RWPE2 (cell line): ENCODE measurements around the gene PPP2R1A.

Source experiments
- ATAC-seq: fragments of 200-7000 bp; cut with Tn5 transposase; 3 replicates; pipeline ENCODE4 v1.9.1; 2021; ENCODE audit warnings: low read depth
- DNase-seq: peaks from one replicate; pipeline ENCODE4 v3.0.0-alpha.2; 2020; ENCODE audit warnings: low spot score
- H3K27ac ChIP-seq: fragments of 450-650 bp; 2 replicates; pipeline ENCODE4 v1.5.1; 2017; ENCODE audit warnings: mild to moderate bottlenecking; ENCODE audit not compliant: poor library complexity, severe bottlenecking
- H3K27me3 ChIP-seq: fragments of 250-450 bp; sonication (Bioruptor Pico); 2 replicates; pipeline ENCODE4 v1.5.1; 2021; ENCODE audit warnings: mild to moderate bottlenecking, moderate library complexity; ENCODE audit not compliant: insufficient read depth, poor library complexity, severe bottlenecking
- H3K36me3 ChIP-seq: fragments of 250-450 bp; sonication (Bioruptor Pico); 2 replicates; pipeline ENCODE4 v1.5.1; 2020; ENCODE audit warnings: low read depth, mild to moderate bottlenecking, moderate library complexity
- H3K4me1 ChIP-seq: fragments of 250-450 bp; sonication (Bioruptor Pico); 2 replicates; pipeline ENCODE4 v1.5.1; 2021; ENCODE audit warnings: mild to moderate bottlenecking, moderate library complexity; ENCODE audit not compliant: insufficient read depth, poor library complexity, severe bottlenecking
- H3K4me3 ChIP-seq: fragments of 250-450 bp; sonication (Bioruptor Pico); 2 replicates; pipeline ENCODE4 v1.5.1; 2021; ENCODE audit warnings: mild to moderate bottlenecking, moderate library complexity; ENCODE audit not compliant: severe bottlenecking
- H3K9me3 ChIP-seq: fragments of 250-450 bp; sonication (Bioruptor Pico); 2 replicates; pipeline ENCODE4 v1.5.1; 2021; ENCODE audit warnings: mild to moderate bottlenecking, moderate library complexity; ENCODE audit not compliant: severe bottlenecking
- CTCF ChIP-seq: fragments of 450-650 bp; IDR thresholded peaks from one replicate; pipeline ENCODE4 v1.5.1; 2017; ENCODE audit warnings: mild to moderate bottlenecking, moderate library complexity; ENCODE audit not compliant: poor library complexity, severe bottlenecking

The PPP2R1A gene

GRCh38 chr19:52155596-52156359, 34.1 kb upstream of the PPP2R1A start:
- H3K27me3 ChIP-seq, result no peaks in the 10 kb centered on the region
- no peak for ATAC-seq
- no peak for TF ChIP-seq CTCF
- no peaks in the 10 kb centered on the region for H3K4me1 ChIP-seq
- peaks cover 38% of the 10 kb centered on the region for H3K9me3 ChIP-seq
- DNase-seq, result no peak
- H3K27ac ChIP-seq, result no peak overlapping the region
- H3K4me3 ChIP-seq, result no peak overlapping the region
- peaks cover 22% of the 10 kb centered on the region for H3K36me3 ChIP-seq

GRCh38 chr19:52170304-52170703, 19.5 kb upstream of the PPP2R1A start:
- peak; percentile 44 for ATAC-seq
- peak overlapping the region; percentile 55 for H3K27ac ChIP-seq
- TF ChIP-seq CTCF, result no peak
- H3K9me3 ChIP-seq, result no peaks in the 10 kb centered on the region
- DNase-seq, result no peak
- H3K4me1 ChIP-seq, result no peaks in the 10 kb centered on the region
- peaks cover 35% of the 10 kb centered on the region for H3K36me3 ChIP-seq
- H3K27me3 ChIP-seq, result no peaks in the 10 kb centered on the region
- peak overlapping the region; percentile 75 for H3K4me3 ChIP-seq

GRCh38 chr19:52170863-52171320, 19.0 kb upstream of the PPP2R1A start:
- ATAC-seq (peak; percentile 37), DNase-seq (no peak)
- H3K27ac ChIP-seq, result peak overlapping the region; percentile 55
- H3K9me3 ChIP-seq, result no peaks in the 10 kb centered on the region
- no peaks in the 10 kb centered on the region for H3K4me1 ChIP-seq
- no peaks in the 10 kb centered on the region for H3K27me3 ChIP-seq
- H3K4me3 ChIP-seq, result peak overlapping the region; percentile 75
- H3K36me3 ChIP-seq, result peaks cover 29% of the 10 kb centered on the region
- no peak for TF ChIP-seq CTCF

- H3K27ac ChIP-seq, result peak within 1 kb of the TSS; percentile 55
- H3K4me1 ChIP-seq, result no peaks in the 10 kb centered on the region
- peak within 1 kb of the TSS; percentile 75 for H3K4me3 ChIP-seq
- H3K9me3 ChIP-seq, result no peaks in the 10 kb centered on the region
- peak; percentile 89 for DNase-seq
- ATAC-seq, result peak; percentile 91
- H3K27me3 ChIP-seq, result no peaks in the 10 kb centered on the region
- TF ChIP-seq CTCF, result no peak
- peaks cover 25% of the 10 kb centered on the region for H3K36me3 ChIP-seq
These were observed 18.3 kb upstream of the PPP2R1A start, which contains the start of gene ZNF836 for GRCh38 chr19:52171321-52172169. Gene ZNF836, minus strand, starts transcription at chr19:52171621. Its CDS starts 3,549 bp downstream, at chr19:52168072.
